Stimulated activated CD4-positive, alpha-beta T cell treated with anti-CD3 and anti-CD28 coated beads, Interleukin-4, amount 100 ng/mL, for 48 hours (primary cell): ENCODE results near the gene HINFP.
"Not testable (repeated sequence)": the region's sequence is repeated elsewhere in the genome, so short reads cannot be mapped to it uniquely, and the experiment has no call there.

Experiments
- DNase-seq, 2 donors: peaks; one replicate each; pipeline ENCODE4 v3.0.0-alpha.2; 2020; ENCODE audit warnings: low read depth in 2 of 2

The HINFP gene

DNA sequence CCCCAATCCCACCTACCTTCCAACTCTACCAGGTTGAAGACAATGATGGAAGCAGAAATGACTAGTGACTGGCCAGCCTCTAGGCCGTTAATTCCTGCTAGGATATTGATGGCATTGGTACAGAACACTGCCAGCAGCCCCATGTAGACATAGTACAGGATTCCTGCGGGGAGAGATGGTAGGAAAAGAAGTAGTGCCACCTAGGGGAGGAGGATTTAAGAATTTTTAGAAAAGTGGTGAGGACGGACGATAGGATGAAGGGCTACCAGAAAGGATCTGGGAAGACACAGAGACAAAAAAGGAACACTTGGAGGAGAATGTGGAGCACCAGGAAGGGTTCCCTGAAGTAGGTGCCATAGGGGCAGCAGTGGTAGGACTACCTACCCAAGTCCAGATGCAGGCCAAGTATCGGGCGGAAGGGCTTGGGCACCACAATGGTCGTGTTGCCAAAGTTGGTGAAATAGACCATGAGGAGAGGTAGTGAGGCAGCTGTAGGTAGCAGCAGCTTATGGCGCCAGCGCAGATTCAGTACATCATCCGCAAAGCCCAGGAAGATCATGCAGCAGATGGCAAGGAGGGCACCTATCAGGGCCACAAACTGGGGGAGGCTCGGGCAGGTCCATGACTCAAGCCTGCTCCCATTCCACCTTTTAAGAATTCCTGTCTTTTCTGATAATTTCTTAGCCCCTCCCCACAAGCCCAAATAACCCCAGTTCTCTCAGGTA, 21.0 kb upstream of the HINFP start:
- DNase-seq: no peak

DNA sequence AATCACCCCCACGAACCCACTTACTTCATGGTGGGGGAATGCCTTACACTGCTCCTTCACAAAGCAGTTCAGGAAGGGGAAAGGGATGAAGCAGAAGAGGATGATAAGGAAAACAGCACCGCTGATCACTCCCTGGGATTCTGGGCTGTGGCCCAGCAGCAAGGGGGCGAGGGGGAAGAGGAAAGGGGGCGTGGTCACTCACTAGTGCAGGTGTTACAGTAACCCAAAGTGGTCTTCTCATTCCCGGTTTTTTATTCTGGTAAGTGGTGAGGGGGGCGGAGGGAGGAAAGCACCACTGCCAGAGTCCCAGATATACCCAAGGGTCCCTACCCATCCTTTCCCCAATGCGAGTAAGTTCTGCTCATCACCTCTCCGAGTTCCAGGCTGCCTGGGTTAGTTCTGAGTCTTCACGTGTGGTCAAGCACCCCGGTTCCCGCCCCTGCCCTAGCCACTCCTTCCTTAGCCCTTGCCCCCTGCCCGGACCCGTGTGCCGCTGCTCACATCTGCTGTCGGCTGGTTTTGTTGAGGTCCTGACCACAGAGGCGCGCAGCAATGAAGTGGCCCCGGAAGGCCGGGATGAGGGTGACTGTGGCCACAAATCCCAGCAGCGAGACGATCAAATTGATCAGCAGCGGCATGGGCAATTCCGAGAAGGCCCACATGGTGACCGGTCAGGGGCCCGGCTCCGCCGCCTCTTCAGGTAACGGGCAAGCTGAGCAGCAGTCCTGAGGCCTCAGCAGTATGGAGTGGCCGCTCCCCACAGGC, 20.2 kb upstream of the HINFP start:
- peak in 1 of 2 donors; percentile 30 for DNase-seq

- DNase-seq: peak; percentile 80 to 83
Measured at GRCh38 chr11:119101759-119102423, 19.5 kb upstream of the HINFP start, which contains the start of gene DPAGT1. TSS of gene DPAGT1 (minus strand) at chr11:119101853. CDS start at chr11:119101655, 198 bp downstream.

DNA sequence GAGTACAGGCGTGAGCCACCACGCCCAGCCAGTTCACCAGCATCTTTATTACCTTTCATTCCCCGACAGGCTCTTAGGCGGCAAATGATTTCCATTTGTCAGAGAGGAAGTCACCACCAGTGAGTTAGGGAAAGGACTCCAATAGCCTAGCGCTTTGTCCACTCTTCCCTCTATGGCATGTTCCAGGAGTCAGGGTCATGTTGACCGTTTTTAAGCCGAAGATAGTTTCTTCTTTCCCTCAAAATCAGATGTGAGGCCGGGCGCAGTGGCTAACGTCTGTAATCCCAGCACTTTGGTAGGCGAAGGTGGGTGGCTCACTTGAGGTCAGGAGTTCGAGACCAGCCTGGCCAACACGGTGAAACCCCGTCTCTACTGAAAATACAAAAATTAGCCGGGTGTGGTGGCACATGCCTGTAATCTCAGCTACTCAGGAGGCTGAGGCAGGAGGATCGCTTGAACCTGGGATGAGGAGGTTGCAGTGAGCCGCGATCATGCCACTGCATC, 18.2 kb upstream of the HINFP start:
- DNase-seq: not testable (repeated sequence)

- no peak for DNase-seq
Measured at GRCh38 chr11:119103793-119104192, 17.6 kb upstream of the HINFP start.

DNA sequence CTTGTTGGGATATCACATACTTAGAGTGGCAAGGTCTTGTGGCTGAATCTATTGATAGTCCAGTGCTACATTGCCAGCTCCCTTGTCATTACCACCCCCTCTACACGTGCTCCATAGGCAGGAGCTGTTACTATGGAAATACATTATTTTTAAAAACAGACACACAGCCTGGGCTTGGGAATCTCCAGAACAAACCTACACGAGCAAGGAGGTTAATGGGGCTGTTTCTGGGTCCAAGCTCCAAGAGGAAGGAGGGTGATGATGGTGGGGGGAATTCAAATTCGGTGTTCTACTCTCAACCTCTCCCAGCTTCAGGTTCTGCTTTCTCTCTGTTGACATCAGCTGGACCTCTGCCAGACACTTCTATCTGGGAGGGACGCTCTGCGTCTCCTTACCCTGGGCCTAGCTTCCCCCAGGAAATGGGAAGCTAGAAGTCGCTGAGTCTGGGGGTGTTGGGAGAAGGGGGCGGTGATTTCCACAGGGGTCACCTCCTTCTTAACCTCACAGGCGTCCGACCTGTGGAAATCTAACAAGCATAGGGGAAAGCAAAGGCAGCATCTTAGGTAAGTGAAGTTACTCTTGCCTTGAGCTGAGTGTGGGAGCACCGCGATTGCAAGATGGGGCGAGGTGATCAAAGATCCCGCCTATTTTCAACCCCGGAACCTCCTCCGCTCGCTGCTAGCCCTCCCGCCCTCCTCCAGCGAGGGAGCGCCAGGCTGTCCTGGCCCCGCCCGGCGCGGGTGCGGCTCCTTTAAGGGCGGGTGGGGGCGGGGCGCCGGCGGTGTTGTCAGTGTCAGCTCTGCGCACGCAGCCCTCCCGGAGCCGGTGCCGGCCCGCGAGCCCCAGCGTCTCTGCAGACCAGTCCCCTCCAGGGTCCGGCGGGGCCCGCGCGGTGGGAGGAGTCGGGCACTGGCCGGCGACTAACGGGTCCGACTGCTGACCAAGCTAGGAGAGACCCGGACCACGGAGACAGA, 14.5 kb upstream of the HINFP start, which contains the start of gene C2CD2L:
TSS of gene C2CD2L (plus strand) at position 781 of the 974 bp plus-strand sequence. CDS start 398 bp downstream, outside the sequence.
- peak; percentile 81 to 88 for DNase-seq

DNA sequence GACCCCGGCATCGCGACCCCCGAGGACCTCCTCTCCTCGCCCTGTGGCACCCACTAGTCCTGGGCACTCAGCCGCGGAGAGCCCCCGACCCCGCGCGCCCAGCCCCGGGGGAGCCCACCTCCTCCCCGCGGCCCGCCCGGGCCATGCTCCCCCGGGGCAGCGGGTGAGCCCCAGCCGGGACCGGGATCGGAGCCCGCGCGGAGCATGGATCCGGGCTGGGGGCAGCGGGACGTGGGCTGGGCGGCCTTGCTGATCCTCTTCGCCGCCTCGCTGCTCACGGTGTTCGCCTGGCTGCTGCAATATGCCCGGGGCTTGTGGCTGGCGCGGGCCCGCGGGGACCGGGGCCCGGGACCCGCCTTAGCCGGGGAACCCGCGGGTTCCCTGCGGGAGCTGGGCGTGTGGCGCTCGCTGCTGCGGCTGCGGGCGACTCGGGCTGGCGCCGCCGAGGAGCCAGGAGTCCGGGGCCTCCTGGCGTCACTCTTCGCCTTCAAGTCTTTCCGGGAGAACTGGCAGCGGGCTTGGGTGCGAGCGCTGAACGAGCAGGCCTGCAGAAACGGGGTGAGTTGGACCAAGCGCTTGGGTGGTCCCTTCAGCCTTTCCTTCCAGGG, 13.7 kb upstream of the HINFP start:
- no peak for DNase-seq

- DNase-seq: no peak
Measured at GRCh38 chr11:119108146-119108856, 13.1 kb upstream of the HINFP start.

DNA sequence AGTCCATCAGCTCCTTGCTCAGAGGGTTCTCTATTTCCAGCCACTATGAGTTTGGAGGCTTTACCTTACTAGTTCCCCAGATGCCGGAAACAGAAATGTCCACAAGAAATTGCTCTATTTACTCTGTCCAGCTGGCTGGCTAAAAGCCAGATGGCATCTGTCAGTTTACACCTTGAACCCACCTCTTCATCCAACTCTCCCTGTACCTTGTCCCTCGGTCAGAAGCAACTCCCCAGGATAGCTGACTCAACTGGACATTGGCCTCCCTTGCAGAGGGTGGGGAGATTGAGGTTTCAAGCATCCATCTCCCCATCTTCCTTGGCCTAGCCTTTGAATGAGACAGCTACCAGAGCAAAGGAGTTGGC, 12.5 kb upstream of the HINFP start:
- DNase-seq: no peak

- no peak for DNase-seq
Measured at GRCh38 chr11:119109843-119110242, 11.5 kb upstream of the HINFP start.

DNA sequence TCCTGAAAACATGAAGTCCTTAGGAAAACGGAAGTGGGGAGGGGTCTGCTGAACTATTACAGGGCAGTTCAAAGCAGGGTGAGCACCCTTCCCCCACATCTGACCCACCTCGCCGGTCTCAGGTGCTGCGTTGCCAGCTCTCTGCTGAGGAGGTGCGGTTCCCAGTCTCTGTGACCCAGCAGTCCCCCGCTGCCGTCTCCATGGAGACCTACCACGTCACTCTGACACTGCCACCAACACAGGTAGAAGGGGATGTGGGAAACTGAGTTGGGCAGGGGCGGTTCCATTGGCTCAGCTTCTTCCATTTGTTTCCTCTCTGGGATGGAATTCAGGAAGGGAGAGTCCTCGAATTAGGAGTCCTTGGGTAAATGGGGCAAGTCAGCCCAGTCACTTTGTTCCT, 10.9 kb upstream of the HINFP start:
- DNase-seq: no peak

GRCh38 chr11:119111361-119111925, 9.9 kb upstream of the HINFP start:
- no peak for DNase-seq

GRCh38 chr11:119112314-119113020, 8.9 kb upstream of the HINFP start:
- DNase-seq: no peak

- DNase-seq: no peak
Measured at GRCh38 chr11:119113716-119114115, 7.7 kb upstream of the HINFP start.

GRCh38 chr11:119114351-119114750, 7.0 kb upstream of the HINFP start:
- DNase-seq: no peak

- DNase-seq: no peak
Measured at GRCh38 chr11:119115484-119116234, 5.7 kb upstream of the HINFP start.

DNA sequence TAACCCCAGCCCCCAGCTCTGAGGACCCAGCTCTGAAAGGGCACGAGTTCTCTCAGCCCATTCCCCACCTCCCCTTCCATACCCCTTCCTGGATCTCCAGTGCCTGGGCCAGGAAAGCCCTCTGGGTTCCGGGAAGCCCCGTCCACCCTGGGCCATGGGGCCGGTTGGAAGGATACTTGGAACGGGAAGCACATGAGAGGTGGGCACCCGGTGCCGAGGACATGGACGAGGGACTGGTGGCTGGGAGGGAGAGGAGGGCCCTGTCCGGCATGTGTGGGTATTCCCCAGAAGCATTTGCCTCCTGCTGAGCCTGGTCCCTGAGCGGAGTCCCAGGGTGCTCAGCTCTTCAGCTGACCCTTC, 5.2 kb upstream of the HINFP start:
- no peak for DNase-seq

- no peak for DNase-seq
Measured at GRCh38 chr11:119116601-119117000, 4.8 kb upstream of the HINFP start.
